ENCODE results near the gene CACNA1A.

The CACNA1A gene

DNA sequence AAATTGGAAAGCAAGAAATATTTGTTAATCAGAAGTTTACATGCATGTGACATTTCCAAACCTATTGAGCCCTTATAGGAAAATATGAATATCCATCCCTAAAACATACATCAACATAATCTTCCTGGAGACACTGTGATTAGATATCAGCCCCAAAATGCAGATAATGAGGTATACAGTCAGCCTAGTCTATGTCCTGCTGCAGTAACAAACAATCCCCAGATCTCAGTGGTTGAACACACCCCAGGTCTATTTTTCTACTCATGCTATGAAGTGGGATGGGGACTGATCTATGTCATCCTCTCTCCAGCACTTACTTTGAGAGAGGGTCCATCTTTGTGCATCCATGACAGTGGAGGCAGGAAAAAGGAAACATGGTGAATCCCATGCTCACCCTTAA lies 31.2 kb downstream of the CACNA1A start:
- no peak for DNase-seq
- H2BK120ac ChIP-seq (ENCODE audit: insufficient read depth, low read length, poor library complexity): no peak overlapping the region
- H3K4ac ChIP-seq (ENCODE audit: low read depth, low read length): no peak overlapping the region
- H3K18ac ChIP-seq (ENCODE audit: low read length): no peak overlapping the region
- H3K79me1 ChIP-seq (ENCODE audit: low read length): no peaks in the 10 kb centered on the region
- H2AK5ac ChIP-seq (ENCODE audit: low read length): no peak overlapping the region
- no peak overlapping the region for H3K27ac ChIP-seq (ENCODE audit: low read depth, low read length)
- H3K79me2 ChIP-seq (ENCODE audit: control insufficient read depth, insufficient read depth, low read length, poor library complexity): no peaks in the 10 kb centered on the region
- H4K8ac ChIP-seq (ENCODE audit: low read depth, low read length): no peak overlapping the region
- no peak overlapping the region for H4K12ac ChIP-seq (ENCODE audit: low read depth, low read length)
- no peak overlapping the region for H2BK5ac ChIP-seq (ENCODE audit: low read depth, low read length, poor library complexity)
- no peak overlapping the region for H4K91ac ChIP-seq (ENCODE audit: low read depth, low read length)
- H2BK12ac ChIP-seq (ENCODE audit: low read length): no peak overlapping the region
- H3K14ac ChIP-seq (ENCODE audit: low read length): no peak overlapping the region
- H3K36me3 ChIP-seq (ENCODE audit: control insufficient read depth in 1 of 2, insufficient read depth in 2 of 2, low read length in 2 of 2): no peaks in the 10 kb centered on the region
- H3K9me3 ChIP-seq (ENCODE audit: insufficient read depth, low read depth, low read length): peaks cover 11% of the 10 kb centered on the region
- peak overlapping the region; percentile 24 for H3K9ac ChIP-seq (ENCODE audit: low read length)
- no peaks in the 10 kb centered on the region for H3K4me1 ChIP-seq (ENCODE audit: control insufficient read depth in 1 of 2, insufficient read depth in 2 of 2, low read length in 2 of 2)
- no peaks in the 10 kb centered on the region for H3K27me3 ChIP-seq (ENCODE audit: insufficient read depth, low read length)
- no peak overlapping the region for H2AFZ ChIP-seq (ENCODE audit: insufficient read depth, low read length, poor library complexity)
- no peak overlapping the region for H3K4me3 ChIP-seq (ENCODE audit: low read depth, low read length)
- no peak overlapping the region for H3K4me2 ChIP-seq (ENCODE audit: low read length)
- H3K23ac ChIP-seq (ENCODE audit: low read length): no peak overlapping the region

DNA sequence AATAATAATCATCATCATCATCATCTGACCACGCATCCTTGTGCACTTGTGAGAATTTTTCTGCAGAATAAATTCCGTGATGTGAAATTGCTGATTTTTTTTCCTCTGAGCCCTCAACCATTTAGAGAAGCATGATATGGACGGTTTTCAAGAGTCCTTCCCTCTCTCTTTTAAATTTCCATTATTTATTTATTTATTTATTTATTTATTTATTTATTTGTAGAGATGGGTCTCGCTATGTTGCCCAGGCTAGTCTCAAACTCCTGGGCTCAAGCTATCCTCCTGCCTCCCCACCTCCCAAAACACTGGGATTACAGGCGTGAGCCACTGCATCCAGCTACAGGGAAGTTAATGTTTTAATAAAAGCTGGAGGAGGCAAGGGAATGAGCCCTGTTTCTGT lies 39.6 kb downstream of the CACNA1A start:
- Histone ChIP-seq H2AK5ac (ENCODE audit: low read length) (no peak overlapping the region), H3K79me1 (ENCODE audit: low read length) (no peaks in the 10 kb centered on the region), H3K18ac (ENCODE audit: low read length) (no peak overlapping the region), H3K27ac (ENCODE audit: low read depth, low read length) (no peak overlapping the region), H3K4ac (ENCODE audit: low read depth, low read length) (no peak overlapping the region), H2BK12ac (ENCODE audit: low read length) (no peak overlapping the region), H3K4me2 (ENCODE audit: low read length) (no peak overlapping the region), H4K91ac (ENCODE audit: low read depth, low read length) (no peak overlapping the region), H3K23ac (ENCODE audit: low read length) (no peak overlapping the region), H2BK5ac (ENCODE audit: low read depth, low read length, poor library complexity) (no peak overlapping the region), H4K12ac (ENCODE audit: low read depth, low read length) (no peak overlapping the region), H3K4me1 (ENCODE audit: control insufficient read depth in 1 of 2, insufficient read depth in 2 of 2, low read length in 2 of 2) (no peaks in the 10 kb centered on the region), H3K4me3 (ENCODE audit: low read depth, low read length) (no peak overlapping the region), H3K9ac (ENCODE audit: low read length) (no peak overlapping the region), H3K36me3 (ENCODE audit: control insufficient read depth in 1 of 2, insufficient read depth in 2 of 2, low read length in 2 of 2) (no peaks in the 10 kb centered on the region), H2BK120ac (ENCODE audit: insufficient read depth, low read length, poor library complexity) (no peak overlapping the region), H4K8ac (ENCODE audit: low read depth, low read length) (no peak overlapping the region), H3K14ac (ENCODE audit: low read length) (no peak overlapping the region), H3K9me3 (ENCODE audit: insufficient read depth, low read depth, low read length) (no peaks in the 10 kb centered on the region), H2AFZ (ENCODE audit: insufficient read depth, low read length, poor library complexity) (no peak overlapping the region), H3K27me3 (ENCODE audit: insufficient read depth, low read length) (no peaks in the 10 kb centered on the region), H3K79me2 (ENCODE audit: control insufficient read depth, insufficient read depth, low read length, poor library complexity) (no peaks in the 10 kb centered on the region)
- DNase-seq: no peak
- no CpG with 5 or more reads among the region's 5 CpGs for WGBS (ENCODE audit: extremely low coverage, insufficient coverage, insufficient read length)

DNA sequence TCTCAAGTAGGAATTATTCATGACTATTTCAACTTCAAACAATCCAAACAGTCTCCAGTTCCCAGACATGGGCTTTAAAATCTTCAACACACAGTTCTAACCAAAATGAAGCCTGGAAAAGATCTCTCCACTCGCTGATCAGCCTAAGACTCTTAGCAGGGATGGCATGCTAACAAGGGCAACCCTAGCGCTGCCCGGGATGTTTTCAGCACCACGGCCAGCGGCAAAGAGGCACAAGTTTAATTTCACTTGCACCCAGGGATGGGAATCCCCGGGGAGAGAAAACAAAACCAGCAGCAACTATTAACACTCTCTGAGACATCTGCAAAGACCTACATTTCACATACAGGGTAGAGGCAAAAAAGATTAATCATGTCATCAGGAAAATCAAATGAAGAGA lies 43.0 kb downstream of the CACNA1A start:
- no CpG with 5 or more reads among the region's 6 CpGs for WGBS (ENCODE audit: extremely low coverage, insufficient coverage, insufficient read length)
- H4K8ac ChIP-seq (ENCODE audit: low read depth, low read length): no peak overlapping the region
- H4K91ac ChIP-seq (ENCODE audit: low read depth, low read length): no peak overlapping the region
- no peak overlapping the region for H3K27ac ChIP-seq (ENCODE audit: low read depth, low read length)
- H3K27me3 ChIP-seq (ENCODE audit: insufficient read depth, low read length): no peaks in the 10 kb centered on the region
- H3K79me2 ChIP-seq (ENCODE audit: control insufficient read depth, insufficient read depth, low read length, poor library complexity): no peaks in the 10 kb centered on the region
- no peak overlapping the region for H2BK120ac ChIP-seq (ENCODE audit: insufficient read depth, low read length, poor library complexity)
- no peaks in the 10 kb centered on the region for H3K9me3 ChIP-seq (ENCODE audit: insufficient read depth, low read depth, low read length)
- no peaks in the 10 kb centered on the region for H3K36me3 ChIP-seq (ENCODE audit: control insufficient read depth in 1 of 2, insufficient read depth in 2 of 2, low read length in 2 of 2)
- H3K14ac ChIP-seq (ENCODE audit: low read length): no peak overlapping the region
- H3K4me1 ChIP-seq (ENCODE audit: control insufficient read depth in 1 of 2, insufficient read depth in 2 of 2, low read length in 2 of 2): peaks cover 0 to 2% of the 10 kb centered on the region in 2 experiments
- no peaks in the 10 kb centered on the region for H3K79me1 ChIP-seq (ENCODE audit: low read length)
- no peak overlapping the region for H4K12ac ChIP-seq (ENCODE audit: low read depth, low read length)
- no peak overlapping the region for H2AFZ ChIP-seq (ENCODE audit: insufficient read depth, low read length, poor library complexity)
- H3K23ac ChIP-seq (ENCODE audit: low read length): no peak overlapping the region
- DNase-seq: peak in 1 of 2 donors; percentile 27
- no peak overlapping the region for H3K4me2 ChIP-seq (ENCODE audit: low read length)
- no peak overlapping the region for H2BK12ac ChIP-seq (ENCODE audit: low read length)
- H3K9ac ChIP-seq (ENCODE audit: low read length): no peak overlapping the region
- H2BK5ac ChIP-seq (ENCODE audit: low read depth, low read length, poor library complexity): no peak overlapping the region
- no peak overlapping the region for H3K4ac ChIP-seq (ENCODE audit: low read depth, low read length)
- H2AK5ac ChIP-seq (ENCODE audit: low read length): no peak overlapping the region
- no peak overlapping the region for H3K18ac ChIP-seq (ENCODE audit: low read length)
- H3K4me3 ChIP-seq (ENCODE audit: low read depth, low read length): no peak overlapping the region

DNA sequence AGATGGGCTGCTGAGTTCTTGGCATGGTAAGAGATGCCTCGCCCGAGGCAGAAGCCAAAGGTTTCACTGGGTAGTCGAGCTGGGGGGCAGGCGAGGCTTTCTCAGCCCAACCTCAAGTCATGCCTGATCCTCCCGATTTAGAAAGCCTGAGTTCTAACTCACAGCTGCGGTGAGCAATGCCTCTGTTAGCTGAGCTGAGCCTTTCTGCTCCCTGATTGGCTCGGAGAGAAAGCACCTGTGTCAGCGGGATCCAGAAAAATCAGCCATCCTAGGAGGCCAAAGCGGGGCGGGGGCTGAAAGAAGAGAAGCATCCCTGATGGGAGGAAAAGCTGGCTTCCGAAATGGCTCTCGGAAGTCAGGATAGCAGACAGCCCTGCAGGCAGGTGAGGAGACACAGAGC lies 44.7 kb downstream of the CACNA1A start:
- Histone ChIP-seq H3K79me2 (ENCODE audit: control insufficient read depth, insufficient read depth, low read length, poor library complexity) (no peaks in the 10 kb centered on the region), H4K12ac (ENCODE audit: low read depth, low read length) (no peak overlapping the region), H4K8ac (ENCODE audit: low read depth, low read length) (no peak overlapping the region), H3K4me1 (ENCODE audit: control insufficient read depth in 1 of 2, insufficient read depth in 2 of 2, low read length in 2 of 2) (peaks cover 0 to 2% of the 10 kb centered on the region in 2 experiments), H3K36me3 (ENCODE audit: control insufficient read depth in 1 of 2, insufficient read depth in 2 of 2, low read length in 2 of 2) (no peaks in the 10 kb centered on the region), H3K79me1 (ENCODE audit: low read length) (no peaks in the 10 kb centered on the region), H3K23ac (ENCODE audit: low read length) (no peak overlapping the region), H2AK5ac (ENCODE audit: low read length) (no peak overlapping the region), H3K14ac (ENCODE audit: low read length) (no peak overlapping the region), H3K4me2 (ENCODE audit: low read length) (no peak overlapping the region), H3K4ac (ENCODE audit: low read depth, low read length) (no peak overlapping the region), H2AFZ (ENCODE audit: insufficient read depth, low read length, poor library complexity) (no peak overlapping the region), H2BK12ac (ENCODE audit: low read length) (no peak overlapping the region), H3K27me3 (ENCODE audit: insufficient read depth, low read length) (no peaks in the 10 kb centered on the region), H2BK120ac (ENCODE audit: insufficient read depth, low read length, poor library complexity) (no peak overlapping the region), H3K9me3 (ENCODE audit: insufficient read depth, low read depth, low read length) (peaks cover 2% of the 10 kb centered on the region), H3K27ac (ENCODE audit: low read depth, low read length) (no peak overlapping the region), H4K91ac (ENCODE audit: low read depth, low read length) (no peak overlapping the region), H3K18ac (ENCODE audit: low read length) (no peak overlapping the region), H3K9ac (ENCODE audit: low read length) (no peak overlapping the region), H2BK5ac (ENCODE audit: low read depth, low read length, poor library complexity) (no peak overlapping the region), H3K4me3 (ENCODE audit: low read depth, low read length) (no peak overlapping the region)
- DNase-seq: no peak
- no CpG with 5 or more reads among the region's 12 CpGs for WGBS (ENCODE audit: extremely low coverage, insufficient coverage, insufficient read length)

All from trophoblast cell (in vitro differentiated cells and primary cell).